Stomach (tissue), 9 donors: ENCODE measurements around the gene ORC3. TPM values are rescaled to one million over a fixed set of nuclear protein-coding genes. Genes with fewer than 3 reads are reported as not detected.
A peak's percentile ranks its signal among the peaks of the same experiment; 100 is the strongest.

Experiments
- DNase-seq, 2 donors: peaks; one replicate each; pipeline versions ENCODE4 v3.0.0 to v3.0.0-alpha.2; 2013 to 2019
- H3K27ac ChIP-seq, 5 donors: fragments of 200-600 bp in 4 of 5; sonication (generic) in 4 of 5; one replicate each; pipeline ENCODE4 v1.5.1; 2013 to 2019; ENCODE audit warnings: mild to moderate bottlenecking in 1 of 5, moderate library complexity in 1 of 5
- H3K27me3 ChIP-seq, 3 donors: fragments of 200-600 bp; sonication (generic); one replicate each; pipeline ENCODE4 v1.5.1; 2017 to 2019; ENCODE audit warnings: mixed run types in 1 of 3
- H3K36me3 ChIP-seq, 4 donors: fragments of 200-600 bp; sonication (generic); 1 replicate in 3 of 4; 2 replicates in 1 of 4; pipeline ENCODE4 v1.5.1; 2016 to 2019
- H3K4me1 ChIP-seq, 4 donors: fragments of 200-600 bp; sonication (generic); one replicate each; pipeline ENCODE4 v1.5.1; 2016 to 2019
- H3K4me3 ChIP-seq, 4 donors: fragments of 200-600 bp; sonication (generic) in 3 of 4; one replicate each; pipeline ENCODE4 v1.5.1; 2016 to 2019; ENCODE audit warnings: mild to moderate bottlenecking in 1 of 4
- H3K9me3 ChIP-seq, 4 donors: fragments of 200-600 bp; sonication (generic); one replicate each; pipeline ENCODE4 v1.5.1; 2016 to 2019
- CTCF ChIP-seq, 7 experiments: fragments of 450-650 bp in 4 of 7; fragments of 200-600 bp in 3 of 7; sonication (generic) in 3 of 7; IDR thresholded peaks; one replicate each; pipeline ENCODE4 v1.5.1; 2016 to 2019; ENCODE audit warnings: antibody characterized with exemption in 7 of 7, control low read depth in 2 of 7, mild to moderate bottlenecking in 1 of 7
- EP300 ChIP-seq: sonication (generic); formaldehyde crosslinking; IDR thresholded peaks from one replicate; pipeline ENCODE4 v1.6.1; 2017; ENCODE audit warnings: antibody characterized with exemption
- POLR2A ChIP-seq, 4 donors: fragments of 450-650 bp; IDR thresholded peaks; one replicate each; pipeline ENCODE4 v1.6.1; 2016; ENCODE audit warnings: antibody characterized with exemption in 4 of 4, control low read depth in 2 of 4, mild to moderate bottlenecking in 1 of 4, moderate library complexity in 1 of 4
- POLR2AphosphoS5 ChIP-seq, 3 donors: sonication (generic); formaldehyde crosslinking; IDR thresholded peaks; one replicate each; pipeline ENCODE4 v1.6.1; 2016; ENCODE audit warnings: antibody characterized with exemption in 3 of 3
- WGBS, 5 donors: extraction: QIAGEN DNeasy Blood & Tissue Kit in 3 of 5; methylation state at CpG; one replicate each; pipeline versions ENCODE4 v1.1.5 to v1.1.7; 2013 to 2018; 5-methylcytosine and 5-hydroxymethylcytosine counted together
- intact Hi-C: fragments of 100-400 bp; cut with DNase I; formaldehyde crosslinking; loops from one replicate; pipeline ENCODE4 v1.15.1; 2023; ENCODE audit warnings: low total_unique reads
- polyA plus RNA-seq, 3 donors: library from polyadenylated mRNA; stranded (reverse); fragments of 200-250 nt; gene quantifications; one replicate each; pipeline ENCODE4 v1.2.3, GENCODE V29; 2013
- total RNA-seq, 5 donors: library from RNA; depleted of rRNA; stranded (reverse); fragments of >200 nt; gene quantifications; one replicate each; pipeline versions ENCODE4 v1.1.0 to v1.2.3, GENCODE V29; 2014 to 2016
- donor health status: healthy with polysubstance abuse.
- donor health status: Bipolar disorder and iron deficiency.
- donor health status: healthy.

Gene ORC3
- total and polyA plus RNA-seq, 8 donors = 5.8 to 33.8 (median 11.0) TPM

- WGBS, 5 donors = 90 to 97% (median 94%) methylated on average over 3 of the region's 3 CpGs
Measured at GRCh38 chr6:87618531-87618930, 28.6 kb downstream of the ORC3 start.

DNA sequence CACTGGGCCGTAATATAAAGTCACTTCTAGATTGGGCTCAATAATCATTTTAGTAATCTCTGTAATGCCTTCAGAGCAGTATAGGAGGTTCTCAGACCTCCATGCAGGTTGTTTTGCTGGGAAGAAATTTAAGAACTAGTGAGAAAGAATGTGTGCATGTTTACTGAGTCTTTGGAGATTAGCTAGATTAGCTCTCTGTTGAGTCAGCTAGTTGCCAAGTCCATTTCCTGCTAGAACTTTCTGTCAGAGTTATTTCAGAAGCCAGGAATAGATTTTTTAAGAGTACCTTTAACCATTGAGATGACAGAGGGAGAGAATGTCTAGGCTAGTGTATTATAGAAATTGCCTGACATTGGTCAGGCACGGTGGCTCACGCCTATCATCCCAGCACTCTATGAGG lies 33.3 kb downstream of the ORC3 start:
- TF ChIP-seq CTCF (IDR thresholded peaks at IDR 0.05) (no peak), POLR2AphosphoS5 (IDR thresholded peaks at IDR 0.05) (no peak), EP300 (no peak), POLR2A (IDR thresholded peaks at IDR 0.05) (no peak)
- 91 to 95% (median 93%) methylated on average over 3 of the region's 3 CpGs for WGBS, 5 donors
- peak in 1 of 2 donors; percentile 16 for DNase-seq
- H3K27me3 ChIP-seq = no peaks in the 10 kb centered on the region
- intact Hi-C loops = no loop called here
- peaks cover 3 to 35% (median 23%) of the 10 kb centered on the region in 4 donors for H3K36me3 ChIP-seq
- H3K9me3 ChIP-seq = no peaks in the 10 kb centered on the region
- H3K4me3 ChIP-seq = no peak overlapping the region
- H3K27ac ChIP-seq = no peak overlapping the region
- peaks cover 0 to 8% (median 4%) of the 10 kb centered on the region in 4 donors for H3K4me1 ChIP-seq

More at GRCh38 chr6:87618531-87618930, 28.6 kb downstream of the ORC3 start:
- no peak overlapping the region for H3K4me3 ChIP-seq
- no peaks in the 10 kb centered on the region for H3K27me3 ChIP-seq
- no peak for TF ChIP-seq CTCF (IDR thresholded peaks at IDR 0.05)
- H3K9me3 ChIP-seq = no peaks in the 10 kb centered on the region
- H3K4me1 ChIP-seq = peaks cover 0 to 7% (median 3%) of the 10 kb centered on the region in 4 donors
- no peak overlapping the region for H3K27ac ChIP-seq
- intact Hi-C loops = no loop called here
- peaks cover 4 to 52% (median 38%) of the 10 kb centered on the region in 4 donors for H3K36me3 ChIP-seq
- no peak for DNase-seq

DNA sequence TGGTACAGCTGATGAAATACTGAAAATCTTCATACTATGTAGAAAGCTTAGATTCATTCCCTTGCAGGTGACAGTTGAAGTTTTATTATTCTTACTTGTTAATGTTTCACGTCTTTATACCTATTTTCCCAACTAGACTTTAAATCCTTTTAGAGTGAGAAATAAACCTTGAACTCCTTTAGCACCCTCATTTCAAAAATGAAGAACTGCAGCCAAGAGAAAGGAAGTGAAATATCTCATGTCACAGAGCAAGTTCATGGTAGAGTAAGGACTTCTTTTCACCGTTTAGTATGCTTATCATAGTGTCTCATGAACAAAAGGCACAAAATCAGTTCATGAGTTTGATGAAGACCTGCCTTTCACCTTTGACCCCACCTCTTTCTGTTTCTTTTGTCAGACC lies 38.5 kb downstream of the ORC3 start:
- intact Hi-C loops = no loop called here
- no peak for DNase-seq
- TF ChIP-seq EP300 = no peak
- TF ChIP-seq POLR2AphosphoS5 (IDR thresholded peaks at IDR 0.05) = no peak
- TF ChIP-seq POLR2A (IDR thresholded peaks at IDR 0.05) = no peak
- TF ChIP-seq CTCF (IDR thresholded peaks at IDR 0.05) = no peak
- no peak overlapping the region for H3K4me3 ChIP-seq
- peaks cover 0 to 2% (median 0%) of the 10 kb centered on the region in 4 donors for H3K4me1 ChIP-seq
- peaks cover 3 to 46% (median 32%) of the 10 kb centered on the region in 4 donors for H3K36me3 ChIP-seq
- no peaks in the 10 kb centered on the region for H3K27me3 ChIP-seq
- 56 to 75% (median 72%) methylated on average over 2 of the region's 2 CpGs for WGBS, 5 donors
- no peaks in the 10 kb centered on the region for H3K9me3 ChIP-seq
- H3K27ac ChIP-seq = no peak overlapping the region

GRCh38 chr6:87628881-87629280 lies 38.9 kb downstream of the ORC3 start:
- Histone ChIP-seq H3K9me3 (no peaks in the 10 kb centered on the region), H3K4me3 (no peak overlapping the region), H3K27me3 (no peaks in the 10 kb centered on the region), H3K27ac (no peak overlapping the region), H3K4me1 (no peaks in the 10 kb centered on the region), H3K36me3 (peaks cover 1 to 46% (median 33%) of the 10 kb centered on the region in 4 donors)
- TF ChIP-seq POLR2AphosphoS5 (IDR thresholded peaks at IDR 0.05) = no peak
- no peak for TF ChIP-seq EP300
- TF ChIP-seq CTCF (IDR thresholded peaks at IDR 0.05) = no peak
- no peak for TF ChIP-seq POLR2A (IDR thresholded peaks at IDR 0.05)
- no peak for DNase-seq
- intact Hi-C loops = no loop called here
